ENCODE results near the gene KLK12. TPM values are rescaled to one million over a fixed set of nuclear protein-coding genes. Genes with fewer than 3 reads are reported as not detected.

KLK12 gene
- total RNA-seq, 1 experiment from 2014 or later: not detected

DNA sequence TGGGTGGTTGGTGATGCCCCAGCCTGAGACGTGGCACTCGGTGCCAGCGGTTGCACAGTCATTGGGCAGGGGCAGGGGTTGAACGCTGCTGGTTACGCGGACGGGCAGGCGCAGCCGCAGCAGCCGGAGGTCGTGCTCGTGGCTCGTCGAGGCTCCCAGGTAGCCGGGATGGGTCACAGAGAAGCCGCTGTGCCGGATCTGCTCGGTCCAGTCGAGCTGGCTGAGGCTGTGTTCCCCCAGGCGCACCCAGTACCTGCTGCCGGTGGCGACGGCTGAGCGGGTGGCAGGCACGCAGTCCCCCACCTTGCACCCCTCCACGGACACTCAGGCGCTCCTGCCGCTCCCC is 2.9 kb downstream of the KLK12 start:
- no CpG with 5 or more reads among the region's 28 CpGs for WGBS (ENCODE audit: extremely low coverage, insufficient read length, low lambda C conversion rate)
- Histone ChIP-seq H3K79me2 (ENCODE audit: insufficient read depth, low read length) (no peaks in the 10 kb centered on the region), H2BK5ac (ENCODE audit: insufficient read length, low read length) (no peak overlapping the region), H3K4ac (ENCODE audit: low read depth, low read length) (no peak overlapping the region), H2BK15ac (ENCODE audit: low read depth, low read length) (no peak overlapping the region), H3K27ac (ENCODE audit: insufficient read length, low read depth, low read length) (no peak overlapping the region), H2AFZ (ENCODE audit: low read length) (no peak overlapping the region), H2AK5ac (ENCODE audit: insufficient read length, low read length) (no peak overlapping the region), H4K8ac (replicated peaks; ENCODE audit: insufficient read length, low read depth, low read length) (no peak overlapping the region), H2BK20ac (ENCODE audit: low read depth, low read length, poor library complexity, severe bottlenecking) (no peak overlapping the region), H4K20me1 (ENCODE audit: control insufficient read depth, insufficient read depth, insufficient read length) (no peaks in the 10 kb centered on the region), H4K91ac (ENCODE audit: insufficient read length, low read depth, low read length) (no peak overlapping the region), H3K79me1 (ENCODE audit: insufficient read depth, low read depth, low read length, poor library complexity, severe bottlenecking) (no peaks in the 10 kb centered on the region), H3K9ac (ENCODE audit: extremely low read depth, insufficient read length, low read length) (no peak overlapping the region), H3K14ac (ENCODE audit: insufficient read depth, low read length) (no peak overlapping the region), H3K56ac (ENCODE audit: insufficient read length, low read depth, low read length) (no peak overlapping the region), H3K27me3 (ENCODE audit: insufficient read depth, low read length) (no peaks in the 10 kb centered on the region), H3K4me1 (ENCODE audit: insufficient read depth, low read length) (no peaks in the 10 kb centered on the region; the same call in 1 of the 2 replicates), H3T11ph (ENCODE audit: low read length) (no peak overlapping the region), H3K4me2 (ENCODE audit: insufficient read depth, insufficient read length, low read length) (no peak overlapping the region), H2BK12ac (ENCODE audit: insufficient read length, low read depth, low read length) (no peak overlapping the region), H2BK120ac (ENCODE audit: low read depth, low read length, poor library complexity, severe bottlenecking) (no peak overlapping the region), H3K9me3 (ENCODE audit: control insufficient read depth, low read depth, low read length) (no peaks in the 10 kb centered on the region), H3K23me2 (ENCODE audit: insufficient read length, low read depth, low read length, poor library complexity, severe bottlenecking) (no peaks in the 10 kb centered on the region), H4K5ac (ENCODE audit: insufficient read length, low read depth, low read length) (no peak overlapping the region), H3K23ac (ENCODE audit: insufficient read length, low read depth, low read length) (no peak overlapping the region), H3K18ac (ENCODE audit: insufficient read length, low read depth, low read length) (no peak overlapping the region)
- H3K27ac Mint-ChIP-seq: no peak overlapping the region
- DNase-seq: no peak
- H3K4me3 Mint-ChIP-seq: no peak overlapping the region
- peaks cover 18% of the 10 kb centered on the region for H3K27me3 Mint-ChIP-seq (ENCODE audit: low read depth)
- no peaks in the 10 kb centered on the region; a peak in 1 of 5 replicates for H3K9me3 Mint-ChIP-seq
- H3K4me1 Mint-ChIP-seq: peaks cover 22 to 34% of the 10 kb centered on the region in 2 experiments
- TF ChIP-seq, protein P1, sequence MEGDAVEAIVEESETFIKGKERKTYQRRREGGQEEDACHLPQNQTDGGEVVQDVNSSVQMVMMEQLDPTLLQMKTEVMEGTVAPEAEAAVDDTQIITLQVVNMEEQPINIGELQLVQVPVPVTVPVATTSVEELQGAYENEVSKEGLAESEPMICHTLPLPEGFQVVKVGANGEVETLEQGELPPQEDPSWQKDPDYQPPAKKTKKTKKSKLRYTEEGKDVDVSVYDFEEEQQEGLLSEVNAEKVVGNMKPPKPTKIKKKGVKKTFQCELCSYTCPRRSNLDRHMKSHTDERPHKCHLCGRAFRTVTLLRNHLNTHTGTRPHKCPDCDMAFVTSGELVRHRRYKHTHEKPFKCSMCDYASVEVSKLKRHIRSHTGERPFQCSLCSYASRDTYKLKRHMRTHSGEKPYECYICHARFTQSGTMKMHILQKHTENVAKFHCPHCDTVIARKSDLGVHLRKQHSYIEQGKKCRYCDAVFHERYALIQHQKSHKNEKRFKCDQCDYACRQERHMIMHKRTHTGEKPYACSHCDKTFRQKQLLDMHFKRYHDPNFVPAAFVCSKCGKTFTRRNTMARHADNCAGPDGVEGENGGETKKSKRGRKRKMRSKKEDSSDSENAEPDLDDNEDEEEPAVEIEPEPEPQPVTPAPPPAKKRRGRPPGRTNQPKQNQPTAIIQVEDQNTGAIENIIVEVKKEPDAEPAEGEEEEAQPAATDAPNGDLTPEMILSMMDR (conservative IDR thresholded peaks at IDR 0.05): no peak
- H3K36me3 Mint-ChIP-seq (ENCODE audit: insufficient read depth in 1 of 3, low read depth in 3 of 3): no peaks in the 10 kb centered on the region
